Measurements from ENCODE around the gene CUBN.

Gene CUBN

DNA sequence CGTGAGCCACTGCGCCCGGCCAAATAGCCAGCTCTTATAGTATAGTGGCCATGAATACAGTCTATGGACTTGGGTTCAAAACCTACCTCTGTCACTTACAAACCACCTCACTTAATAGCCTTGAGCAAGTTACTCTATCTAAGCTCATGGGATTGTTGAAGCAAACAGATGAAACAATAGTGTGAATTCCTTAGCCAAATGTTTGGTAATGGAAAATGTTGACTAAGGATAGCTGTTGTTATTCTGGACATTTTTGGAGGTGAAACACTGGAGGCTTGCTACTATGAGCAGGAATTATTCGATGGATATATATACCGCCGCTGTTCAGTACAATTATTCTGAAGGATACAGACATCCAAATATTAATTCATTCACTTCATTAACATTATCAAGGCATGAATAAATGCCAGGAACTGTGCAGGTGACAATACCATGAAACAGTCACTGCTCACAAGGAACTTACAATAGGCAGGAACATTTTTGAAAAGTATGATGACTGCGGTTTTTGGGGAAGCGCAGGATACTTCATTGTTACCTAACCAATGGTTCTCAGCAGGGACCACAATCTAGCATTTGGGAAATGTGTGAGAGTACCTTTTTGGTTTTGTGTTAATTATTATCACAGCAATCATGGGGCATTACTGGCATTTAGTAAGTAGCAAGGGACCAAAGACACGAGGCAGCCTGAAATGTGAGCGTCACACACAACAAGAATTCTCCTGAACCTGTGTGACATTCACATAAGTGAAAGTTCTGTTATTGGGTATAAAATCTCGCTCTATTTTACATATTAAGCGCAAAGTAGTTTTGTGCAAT, 55.7 kb downstream of the CUBN start:
- DNase-seq (ENCODE audit: low spot score), result no peak

DNA sequence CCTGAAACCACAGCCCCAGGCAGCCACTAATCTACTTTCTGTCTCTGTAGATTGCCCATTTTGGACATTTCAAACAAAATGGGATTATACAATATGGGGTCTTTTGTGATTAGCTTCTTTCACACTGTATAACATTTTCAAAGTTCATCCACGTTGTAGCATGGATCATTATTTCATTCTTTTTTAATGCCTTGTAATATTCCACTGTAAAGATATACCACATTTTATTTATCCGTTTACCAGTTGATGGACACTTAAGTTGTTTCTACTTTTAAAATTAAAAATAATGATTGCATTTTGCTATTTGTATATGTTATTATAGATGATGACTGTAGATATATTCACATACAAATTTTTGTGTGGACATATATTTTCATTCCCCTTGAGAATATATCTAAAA, 60.7 kb downstream of the CUBN start:
- DNase-seq (ENCODE audit: low spot score), result no peak

DNA sequence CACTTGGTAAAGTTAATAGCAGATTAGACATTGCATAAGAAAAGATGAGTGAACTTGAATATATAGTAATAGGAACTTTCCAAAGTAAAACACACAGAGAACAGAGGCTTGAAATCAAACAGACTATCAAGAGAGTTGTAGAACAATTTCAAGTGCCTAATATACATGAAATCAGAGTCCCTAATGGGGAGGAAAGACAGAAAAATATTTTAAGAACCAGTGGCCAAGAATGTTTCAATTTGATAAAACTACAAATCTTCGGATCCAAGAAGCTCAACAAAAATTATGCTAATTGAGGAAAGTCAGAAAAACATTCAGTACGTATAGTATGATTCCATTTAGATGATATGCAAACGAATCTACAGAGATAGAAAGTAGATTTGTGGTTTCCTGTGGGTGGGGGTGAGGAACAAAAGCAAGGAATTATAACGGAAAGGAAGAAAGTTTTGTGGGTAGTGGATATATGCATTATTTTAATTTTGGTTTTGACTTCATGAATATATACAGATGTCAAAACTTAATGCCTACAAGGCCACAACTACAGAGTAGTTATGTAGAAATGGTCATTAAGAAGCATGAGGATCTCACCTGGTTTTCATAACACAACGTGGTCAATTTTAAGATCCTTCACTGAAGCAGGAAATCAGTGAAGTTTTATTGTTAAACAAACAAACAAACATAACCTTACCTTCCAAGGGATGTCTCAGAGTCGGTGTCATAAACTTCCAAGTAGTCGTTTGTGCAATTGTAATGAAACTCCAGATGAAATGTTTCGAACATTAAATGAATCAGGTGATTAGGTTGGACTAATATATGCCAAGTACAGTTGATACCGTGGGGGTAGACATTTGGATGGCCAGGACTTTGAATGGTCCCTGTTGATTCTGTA, 62.0 kb downstream of the CUBN start:
- DNase-seq (ENCODE audit: low spot score), result no peak

DNA sequence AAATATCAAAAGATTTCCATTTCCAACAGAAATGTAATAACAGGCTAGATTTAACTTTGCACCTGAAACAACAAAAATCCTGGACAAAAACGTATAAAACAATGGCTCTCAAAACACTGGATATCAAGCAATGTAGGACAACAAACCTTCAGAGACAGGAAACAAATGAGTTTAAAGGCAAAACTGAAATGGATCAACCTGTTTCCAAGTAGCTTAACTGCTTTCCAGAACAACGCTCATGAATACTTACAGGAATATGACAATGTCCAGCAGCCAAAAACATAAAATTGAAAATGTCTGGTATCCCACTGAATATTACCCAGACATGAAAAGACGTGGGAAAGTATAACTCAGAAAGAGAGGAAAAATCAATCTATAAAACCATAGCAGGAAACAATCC, 62.8 kb downstream of the CUBN start:
- no peak for DNase-seq (ENCODE audit: low spot score)

DNA sequence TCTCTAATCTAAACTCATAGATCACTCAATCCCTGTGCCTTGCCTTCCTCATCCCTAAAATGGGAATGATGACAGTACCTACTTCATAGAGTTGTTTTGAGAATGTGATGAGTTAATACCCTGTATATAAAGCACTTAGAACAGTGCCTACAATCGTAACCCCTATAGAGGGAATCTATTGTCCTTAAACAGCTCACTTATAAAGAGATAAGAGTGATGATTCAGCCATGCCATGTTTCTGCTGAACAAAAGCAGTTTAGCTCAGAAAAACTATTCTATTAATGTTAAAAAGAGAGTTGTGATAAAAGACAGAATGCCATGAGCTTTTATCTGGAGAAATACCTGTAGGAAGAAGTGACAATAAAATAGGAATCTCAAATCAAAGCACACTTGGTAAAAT, 63.6 kb downstream of the CUBN start:
- DNase-seq (ENCODE audit: low spot score), result no peak

DNA sequence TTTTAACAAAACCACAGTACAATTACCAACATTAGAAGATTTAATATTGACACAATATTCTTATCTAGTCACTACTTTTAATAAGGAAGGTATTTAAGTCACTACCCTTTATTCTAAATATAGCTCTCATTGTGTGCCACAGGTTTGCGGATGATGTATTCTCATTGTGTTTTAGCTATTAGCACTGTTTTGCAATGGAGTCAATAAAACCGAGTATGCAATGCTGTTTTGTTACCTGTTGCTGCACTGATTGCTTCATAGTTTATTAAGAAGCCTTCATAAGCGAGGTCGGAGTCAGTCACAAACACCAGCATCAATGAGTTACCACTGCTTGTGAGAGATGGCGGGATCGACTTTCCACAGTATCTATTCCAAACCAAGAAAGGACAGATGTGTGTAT, 64.3 kb downstream of the CUBN start:
- DNase-seq (ENCODE audit: low spot score), result no peak

DNA sequence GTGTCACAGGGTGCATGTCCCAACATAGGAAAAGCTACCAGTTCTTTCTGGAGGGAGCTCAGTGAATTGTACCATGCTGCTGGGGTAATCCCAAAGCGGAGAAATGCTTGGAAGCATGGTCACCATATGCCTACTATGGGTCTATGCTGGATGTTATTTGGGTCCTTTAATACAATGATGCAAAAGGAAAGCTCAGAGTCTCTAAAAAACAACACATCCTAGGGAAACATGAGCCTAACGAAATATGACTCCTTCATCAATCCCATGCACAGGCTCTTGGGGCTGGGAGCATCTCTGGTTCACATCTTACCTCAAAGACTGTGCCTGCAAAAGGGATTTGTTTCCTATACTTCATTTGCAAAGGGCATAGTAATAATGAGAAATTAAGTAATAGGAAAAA, 65.2 kb downstream of the CUBN start:
- DNase-seq (ENCODE audit: low spot score), result no peak

DNA sequence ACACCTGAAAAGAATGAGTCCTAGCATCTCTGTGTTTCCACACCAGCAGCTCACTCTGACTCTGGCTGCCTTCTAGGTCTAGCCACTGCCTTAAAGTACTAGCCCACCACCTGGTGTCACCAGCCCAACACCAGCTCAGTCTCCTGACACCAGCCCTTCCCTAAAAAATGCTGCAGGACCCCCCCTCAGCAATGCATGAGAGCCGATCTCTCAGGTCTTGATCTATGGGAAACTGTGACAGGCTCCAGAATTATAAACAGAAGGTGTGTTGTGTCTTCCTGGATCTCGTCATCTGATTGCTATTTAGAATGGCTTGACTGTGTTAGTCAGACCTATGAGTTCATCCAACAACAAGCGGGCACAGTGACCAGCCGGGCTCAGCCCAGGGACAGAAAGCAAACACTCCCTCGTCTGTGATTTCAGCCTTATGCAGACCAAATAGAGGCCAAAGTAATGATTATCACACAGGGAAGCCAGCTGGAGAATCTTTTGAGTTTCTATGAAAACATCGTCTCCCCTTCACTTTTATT, 66.6 kb downstream of the CUBN start:
- DNase-seq (ENCODE audit: low spot score), result no peak

DNA sequence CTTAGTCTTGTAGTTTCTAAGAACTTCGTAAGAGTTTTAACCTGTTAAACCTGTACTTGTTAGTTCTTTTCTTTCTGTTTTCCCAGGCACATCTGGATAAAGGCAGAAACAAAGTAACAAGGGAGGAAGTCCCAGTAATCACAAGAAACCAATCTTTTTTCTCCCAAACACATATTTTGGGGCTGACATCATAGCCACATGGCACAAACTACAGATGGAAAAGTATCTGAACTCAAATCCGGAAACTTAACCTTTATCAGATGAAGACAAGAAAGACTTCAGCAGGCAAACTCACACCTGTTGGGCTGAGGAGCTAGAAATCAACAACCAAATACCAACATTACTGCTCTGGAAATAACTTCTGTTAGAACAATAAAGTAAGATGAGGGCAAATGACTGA, 67.1 kb downstream of the CUBN start:
- no peak for DNase-seq (ENCODE audit: low spot score)

DNA sequence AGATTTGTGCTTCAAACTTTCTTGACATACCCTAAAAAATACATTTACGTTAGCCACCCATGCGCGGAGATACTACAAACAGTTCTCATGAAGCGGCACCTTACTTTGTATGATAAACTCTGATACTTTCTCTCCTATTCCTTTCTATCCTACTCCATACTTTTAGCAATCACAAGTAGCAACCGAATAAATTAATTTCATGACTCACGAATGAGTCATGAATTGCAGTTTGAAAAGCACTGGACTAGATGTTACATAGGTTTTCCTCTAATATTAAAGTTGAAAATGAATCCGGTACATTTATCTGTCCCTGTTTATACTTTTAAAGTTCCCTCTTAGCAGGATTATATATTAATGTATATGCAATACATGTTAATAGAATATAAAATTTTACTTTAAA, 67.6 kb downstream of the CUBN start:
- DNase-seq (ENCODE audit: low spot score), result no peak

DNA sequence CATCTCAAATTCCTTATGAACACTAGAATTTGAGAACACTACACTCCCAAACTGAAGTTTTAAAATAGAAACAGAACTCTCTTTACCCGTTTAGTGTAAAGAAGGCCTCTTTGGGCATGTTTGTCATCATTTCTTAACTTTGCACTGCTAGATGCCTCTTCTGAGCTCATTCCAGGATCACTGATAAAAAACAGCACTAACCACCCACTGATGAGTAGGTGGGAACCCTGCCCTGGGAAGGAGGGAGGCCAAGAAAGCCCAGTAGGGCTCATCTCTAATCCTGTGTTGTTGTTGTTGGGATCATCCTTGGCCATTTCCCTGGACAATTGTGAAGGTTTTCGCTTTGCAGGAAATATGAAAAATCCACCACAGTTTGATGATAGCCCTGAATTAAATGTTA, 68.2 kb downstream of the CUBN start:
- no peak for DNase-seq (ENCODE audit: low spot score)

DNA sequence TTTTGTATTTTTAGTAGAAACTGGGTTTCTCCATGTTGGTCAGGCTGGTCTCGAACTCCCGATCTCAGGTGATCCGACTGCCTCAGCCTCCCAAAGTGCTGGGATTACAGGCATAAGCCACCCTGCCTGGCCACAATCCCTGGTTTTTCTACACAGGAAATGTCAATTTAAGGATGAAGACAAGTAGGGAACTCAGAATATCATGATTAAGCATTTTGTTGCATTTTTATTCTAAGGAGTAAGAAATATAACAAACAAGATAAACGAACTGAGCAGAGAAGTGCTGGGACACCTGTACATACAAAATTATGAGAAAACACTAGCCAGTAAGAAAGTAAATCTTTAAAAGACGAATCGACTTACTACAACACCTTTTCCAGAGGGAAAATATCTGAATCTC, 69.3 kb downstream of the CUBN start:
- DNase-seq (ENCODE audit: low spot score), result no peak

DNA sequence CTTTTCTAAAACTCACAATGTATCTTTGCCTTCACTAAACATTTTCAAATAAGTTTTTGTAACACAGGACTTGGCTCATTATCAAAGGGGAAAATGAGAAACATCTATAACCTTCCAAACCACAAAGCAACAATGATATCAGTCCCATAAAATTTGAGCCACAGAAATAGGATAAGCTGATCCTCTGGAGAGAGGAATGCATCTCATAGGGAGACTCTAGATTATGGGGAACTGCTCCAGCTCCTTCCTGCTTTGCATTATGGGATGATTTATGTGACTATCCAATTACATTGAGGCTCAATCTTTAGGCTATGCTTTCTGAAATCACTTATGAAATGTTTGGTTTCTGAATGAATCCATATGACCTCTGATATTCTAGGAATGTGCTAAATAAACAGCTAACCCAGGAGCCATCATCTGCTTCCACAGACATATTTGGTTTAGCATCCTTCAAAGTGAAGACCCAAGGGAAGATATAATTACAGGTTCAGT, 70.4 kb downstream of the CUBN start:
- no peak for DNase-seq (ENCODE audit: low spot score)

DNA sequence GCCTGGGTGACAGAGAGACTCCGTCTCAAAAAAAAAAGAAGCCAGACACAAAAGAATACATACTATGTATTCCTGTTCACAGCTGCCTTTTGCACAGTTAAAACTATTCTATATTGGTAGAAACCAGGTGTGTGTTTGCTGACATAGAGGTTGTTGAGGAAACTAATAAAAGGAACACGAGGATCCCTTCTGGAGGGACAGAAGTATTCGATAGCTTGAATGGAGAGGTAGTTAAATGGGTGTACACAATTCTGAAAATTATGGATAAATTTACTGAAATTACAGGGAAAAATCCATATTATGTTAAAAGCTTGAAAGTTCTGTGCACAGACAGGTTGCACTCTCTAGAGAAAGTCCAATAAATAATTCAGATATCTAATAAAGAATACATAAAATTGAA, 71.5 kb downstream of the CUBN start:
- DNase-seq (ENCODE audit: low spot score), result no peak

DNA sequence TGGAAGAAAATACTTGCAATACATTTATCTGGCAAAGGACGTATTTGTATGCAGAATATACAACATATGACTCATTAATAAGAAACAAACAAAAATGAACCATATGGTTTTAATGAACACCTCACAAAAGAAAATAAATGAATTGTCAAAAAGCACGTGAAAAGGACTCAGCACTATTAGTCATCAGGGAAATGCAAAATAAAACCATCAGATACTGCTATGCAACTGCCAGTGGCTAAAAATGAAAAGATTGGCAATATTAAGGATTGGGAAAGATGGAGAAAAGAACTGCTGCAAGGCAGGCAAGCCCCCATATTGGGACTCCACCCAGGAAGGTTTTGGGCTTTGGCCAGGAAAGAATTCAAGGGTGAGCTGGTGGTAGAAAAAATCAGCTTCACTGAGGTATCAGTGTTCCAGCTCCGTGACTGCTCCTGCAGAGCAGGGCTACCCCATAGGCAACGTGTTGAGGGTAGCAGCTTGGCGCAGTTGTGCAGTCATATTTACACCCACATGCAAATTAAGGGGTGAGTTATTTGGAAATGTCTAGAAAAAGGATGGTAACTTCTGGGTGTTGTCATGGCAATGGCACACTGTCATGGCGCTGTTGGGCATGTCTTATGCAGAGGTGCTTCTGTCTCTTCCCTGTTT, 72.7 kb downstream of the CUBN start:
- DNase-seq (ENCODE audit: low spot score), result no peak

DNA sequence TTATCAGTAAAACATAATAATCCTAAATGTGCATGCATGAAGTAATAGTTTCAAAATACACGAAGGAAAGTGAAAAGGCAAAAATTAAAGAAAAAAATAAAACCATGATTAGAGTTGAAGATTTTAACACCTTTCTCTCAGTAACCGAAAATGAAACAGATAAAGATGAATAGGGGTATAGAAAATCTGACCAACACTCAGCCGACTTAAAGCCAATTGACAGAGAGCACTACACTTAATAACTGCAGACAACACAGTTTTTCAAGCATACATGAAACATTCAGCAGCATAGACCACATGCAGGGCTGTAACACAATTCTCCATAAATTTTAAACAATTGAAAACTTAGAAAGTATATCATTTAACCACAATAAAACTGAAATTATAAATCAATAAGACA, 76.1 kb downstream of the CUBN start:
- DNase-seq (ENCODE audit: low spot score), result no peak

DNA sequence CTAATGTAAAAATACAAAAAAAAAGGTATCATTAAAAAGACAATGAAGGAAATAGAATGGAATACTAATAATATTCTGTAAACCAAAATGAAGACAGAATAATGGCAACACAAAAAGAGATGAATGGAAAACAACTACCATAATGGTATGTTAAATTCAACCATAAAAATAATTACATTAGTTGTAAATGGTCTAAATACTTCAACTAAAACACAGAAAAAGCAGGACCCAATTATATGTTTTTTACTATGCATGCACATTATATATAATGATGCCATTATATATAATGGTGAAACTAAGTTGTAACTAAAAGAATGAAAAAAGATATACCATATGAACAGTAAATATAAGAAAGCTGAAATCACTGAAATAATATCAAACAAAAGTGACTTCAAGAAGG, 76.5 kb downstream of the CUBN start:
- DNase-seq (ENCODE audit: low spot score), result no peak

DNA sequence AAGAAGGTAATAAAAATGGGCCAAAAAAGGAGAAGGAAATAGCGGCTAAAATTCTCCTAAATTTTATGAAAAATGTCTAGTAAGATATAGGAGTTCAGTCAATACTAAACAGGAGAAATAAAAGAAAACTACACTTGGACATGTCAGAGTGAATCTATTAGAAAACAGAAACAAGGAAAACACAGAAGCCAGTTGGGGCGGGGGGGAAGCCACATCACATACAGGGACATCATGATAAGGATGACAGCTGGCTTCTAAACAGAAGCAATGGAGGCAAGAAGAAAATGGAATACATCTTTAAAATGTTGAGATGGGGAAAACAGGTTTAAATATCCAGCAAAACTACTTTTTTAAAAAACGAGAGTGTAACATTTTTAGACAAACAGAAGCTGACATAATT, 77.8 kb downstream of the CUBN start:
- DNase-seq (ENCODE audit: low spot score), result no peak

DNA sequence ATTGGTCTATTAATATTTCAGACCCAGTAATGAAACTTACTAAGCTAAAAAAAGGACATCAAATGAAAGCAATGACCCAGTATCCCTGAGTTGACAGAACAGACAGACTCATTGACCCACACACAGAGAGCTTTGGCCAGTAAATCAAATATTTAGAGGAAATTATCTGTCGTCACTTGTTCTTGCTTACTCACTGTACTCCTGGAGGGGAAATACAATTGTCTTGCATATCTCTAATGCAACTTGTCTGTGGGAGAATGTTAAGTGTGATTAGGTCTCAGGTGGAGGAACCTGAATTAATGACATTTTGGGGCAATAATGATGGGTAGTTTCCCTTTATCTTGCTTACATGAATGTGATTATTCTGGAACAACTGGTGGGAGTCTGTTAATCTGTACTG, 80.4 kb downstream of the CUBN start:
- no peak for DNase-seq (ENCODE audit: low spot score)

DNA sequence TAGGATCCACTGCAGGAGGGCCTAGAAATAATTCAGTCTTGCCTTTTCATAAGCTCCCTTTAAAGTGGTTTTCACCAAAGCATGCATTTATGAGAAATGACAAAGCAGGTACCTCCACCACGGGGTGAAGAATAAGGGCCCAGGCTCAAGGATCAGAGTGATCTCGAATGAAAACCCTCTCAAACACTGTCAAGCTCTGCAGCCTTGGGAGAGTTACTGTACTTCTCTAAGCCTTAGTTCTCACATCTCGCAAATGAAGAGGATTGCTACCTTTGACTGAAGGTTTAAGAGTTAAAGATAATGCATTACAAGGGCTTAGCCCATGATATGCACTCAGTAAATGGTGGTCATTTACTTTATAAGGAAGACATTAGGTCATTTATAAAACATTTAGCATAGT, 81.7 kb downstream of the CUBN start:
- DNase-seq (ENCODE audit: low spot score), result no peak

DNA sequence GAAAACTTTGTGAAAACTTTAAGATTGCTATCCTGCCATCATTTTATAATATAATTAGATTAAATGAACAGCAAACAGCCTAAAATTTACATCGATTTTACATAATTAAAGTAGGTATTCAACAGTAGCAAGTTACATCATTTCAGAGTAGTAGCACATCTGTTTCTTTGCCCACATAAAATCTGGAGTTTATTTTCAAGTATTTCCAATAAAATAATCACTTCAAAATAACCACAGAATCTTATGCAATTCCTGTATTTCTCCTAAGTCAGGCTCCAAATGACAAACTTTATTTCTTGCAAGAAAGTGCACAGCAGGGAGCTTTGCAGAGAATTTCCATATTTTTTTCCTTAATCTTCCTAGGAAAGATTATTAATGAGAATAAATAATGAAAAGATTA, 82.6 kb downstream of the CUBN start:
- no peak for DNase-seq (ENCODE audit: low spot score)

DNA sequence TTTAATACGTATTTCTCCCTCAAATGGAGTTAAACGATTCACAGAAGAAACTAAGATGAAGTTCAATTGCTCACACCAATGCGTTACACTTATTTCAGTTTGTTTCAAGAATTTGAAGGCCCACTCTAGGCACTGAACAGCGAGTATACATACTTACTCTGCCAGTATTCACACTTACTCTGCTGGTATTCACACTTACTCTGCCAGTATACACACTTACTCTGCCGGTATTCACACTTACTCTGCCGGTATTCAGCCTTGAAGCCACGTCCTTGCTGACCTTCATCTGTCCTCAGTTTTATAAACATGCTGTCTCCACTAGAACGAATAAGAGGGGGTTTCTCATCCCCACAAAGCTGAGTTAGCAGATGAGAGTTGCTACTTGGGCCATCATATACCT, 86.0 kb downstream of the CUBN start:
- DNase-seq (ENCODE audit: low spot score), result no peak
